Stimulated activated CD4-positive, alpha-beta T cell treated with anti-CD3 and anti-CD28 coated beads, Interleukin-1b, Interleukin-23, amount 100 ng/mL, for 48 hours (primary cell): Measurements from ENCODE around the gene FAHD2A.
"Not testable (repeated sequence)": the region's sequence is repeated elsewhere in the genome, so short reads cannot be mapped to it uniquely, and the experiment has no call there.

Experiments
- DNase-seq: peaks from one replicate; pipeline ENCODE4 v3.0.0-alpha.2; 2020

Gene FAHD2A

GRCh38 chr2:95391641-95392310 is 10.7 kb upstream of the FAHD2A start:
- DNase-seq: no peak

DNA sequence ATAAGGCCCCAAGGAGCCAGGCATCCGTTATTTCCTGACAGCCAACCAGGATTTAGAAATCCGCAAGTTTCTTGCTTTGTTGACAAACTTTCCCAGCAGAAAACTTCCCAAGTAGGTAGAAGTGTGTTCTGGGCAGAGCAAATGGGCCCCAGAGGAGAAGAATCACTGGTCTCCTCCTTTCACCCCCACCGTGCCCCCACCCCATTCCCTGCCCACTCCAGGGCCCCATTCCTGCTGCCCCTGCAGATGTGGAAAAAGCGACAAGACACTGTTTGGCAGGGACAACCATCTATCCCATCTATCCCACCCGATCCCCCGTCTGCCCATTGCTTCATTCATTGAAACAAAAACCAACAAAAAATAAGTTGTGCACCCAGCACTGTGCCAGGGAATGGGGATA is 10.2 kb upstream of the FAHD2A start:
- no peak for DNase-seq

- DNase-seq: no peak
These were observed 9.6 kb upstream of the FAHD2A start for GRCh38 chr2:95392730-95393455.

DNA sequence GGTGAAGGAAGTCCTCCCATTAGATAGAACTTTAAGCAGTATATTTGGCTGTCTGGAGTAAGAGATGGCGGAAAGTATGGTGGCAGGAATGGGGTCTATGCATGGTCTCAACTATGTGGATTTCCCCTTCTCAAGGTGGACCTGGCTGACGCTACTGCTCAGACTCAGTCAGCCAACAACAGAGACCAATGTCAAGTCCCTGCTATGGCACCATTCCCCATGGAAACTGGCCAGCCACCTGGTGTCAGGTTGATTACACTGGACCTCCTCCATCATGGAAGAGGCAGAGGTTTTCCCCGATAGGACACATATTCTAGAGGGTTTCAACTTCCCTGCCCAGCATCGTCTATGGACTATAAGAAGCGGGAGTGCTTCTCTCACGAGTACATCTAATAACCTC is 8.6 kb upstream of the FAHD2A start:
- no peak for DNase-seq

DNA sequence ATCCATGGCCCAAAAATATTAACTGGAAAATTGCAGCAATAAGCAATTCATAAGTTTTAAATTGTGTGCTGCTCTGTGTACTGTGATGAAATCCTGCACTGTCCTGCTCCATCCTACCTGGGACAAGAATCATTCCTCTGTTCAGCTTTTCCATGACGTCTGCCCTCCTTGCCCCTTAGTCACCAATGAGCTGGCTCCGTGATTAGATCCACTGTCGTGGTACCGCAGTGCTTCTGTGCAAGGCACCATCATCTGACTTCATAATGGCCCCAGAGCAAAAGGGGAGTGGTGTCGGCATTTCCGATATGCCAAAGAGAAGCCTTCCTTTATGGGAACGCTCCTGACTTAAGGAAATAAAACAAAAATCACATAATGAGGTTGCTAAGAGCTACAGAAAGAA is 3.4 kb upstream of the FAHD2A start:
- no peak for DNase-seq

GRCh38 chr2:95401480-95401879 is 1.0 kb upstream of the FAHD2A start:
- no peak for DNase-seq

DNA sequence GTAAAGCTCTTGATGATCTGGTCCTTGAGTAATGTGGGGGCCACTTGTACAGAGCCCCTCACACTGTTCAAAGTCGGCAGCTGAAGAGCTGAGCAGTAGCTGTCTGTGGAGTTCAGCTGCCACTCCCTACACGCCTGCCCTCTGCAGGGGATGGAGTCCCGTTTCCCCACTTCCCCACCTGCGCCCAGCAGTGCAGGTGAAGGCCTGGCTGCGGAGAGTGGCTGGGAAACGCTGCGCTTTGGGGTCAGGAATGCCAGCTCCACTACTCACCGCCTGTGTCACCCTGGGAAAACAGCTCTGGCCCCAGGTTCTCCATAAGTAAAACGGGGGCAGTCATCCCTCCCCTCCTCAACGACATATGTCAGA is 521 bp upstream of the FAHD2A start:
- DNase-seq: not testable (repeated sequence)

- peak; percentile 38 for DNase-seq
These were observed 755 bp downstream of the FAHD2A start for GRCh38 chr2:95403204-95403721.

DNA sequence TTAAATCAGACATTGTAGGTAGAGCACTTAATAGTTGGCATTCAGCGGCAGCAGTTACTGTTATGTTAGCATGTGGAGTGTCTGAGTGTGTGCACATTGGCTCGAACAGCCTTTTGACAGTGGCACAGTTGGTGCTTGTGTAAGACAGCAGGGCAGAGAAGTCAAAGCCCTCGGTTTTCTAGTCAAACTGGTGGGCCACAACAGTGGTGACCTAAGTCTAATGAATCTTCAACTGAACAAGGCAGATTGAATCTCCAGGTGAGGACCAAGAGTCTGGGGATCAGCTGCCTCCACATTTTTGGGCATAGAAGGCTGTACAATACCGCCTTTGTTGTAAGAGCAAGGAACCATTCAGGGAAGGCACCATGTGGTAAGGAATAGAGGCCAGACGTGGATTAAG is 1.3 kb downstream of the FAHD2A start:
- not testable (repeated sequence) for DNase-seq

DNA sequence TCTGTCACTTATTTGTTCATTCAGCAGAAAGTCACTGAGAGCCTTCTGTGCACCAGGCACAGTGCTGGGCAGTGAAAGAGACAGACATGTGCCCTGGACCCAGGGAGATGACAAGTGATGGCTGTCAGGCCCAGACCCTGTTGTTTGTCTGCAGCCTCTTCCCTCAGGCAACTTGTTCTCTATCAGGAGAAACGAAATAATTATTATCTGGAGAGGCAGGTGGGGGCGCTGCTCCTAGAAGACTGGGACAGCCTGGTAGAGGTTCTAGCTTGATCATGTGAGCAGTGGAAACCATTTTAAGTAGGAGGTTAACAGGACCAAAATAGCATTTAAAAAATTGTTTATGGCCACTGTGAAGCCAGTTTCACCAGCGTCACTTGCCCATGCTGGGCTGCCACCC is 2.2 kb downstream of the FAHD2A start:
- DNase-seq: not testable (repeated sequence)

GRCh38 chr2:95411239-95411638 is 8.7 kb downstream of the FAHD2A start:
- not testable (repeated sequence) for DNase-seq

DNA sequence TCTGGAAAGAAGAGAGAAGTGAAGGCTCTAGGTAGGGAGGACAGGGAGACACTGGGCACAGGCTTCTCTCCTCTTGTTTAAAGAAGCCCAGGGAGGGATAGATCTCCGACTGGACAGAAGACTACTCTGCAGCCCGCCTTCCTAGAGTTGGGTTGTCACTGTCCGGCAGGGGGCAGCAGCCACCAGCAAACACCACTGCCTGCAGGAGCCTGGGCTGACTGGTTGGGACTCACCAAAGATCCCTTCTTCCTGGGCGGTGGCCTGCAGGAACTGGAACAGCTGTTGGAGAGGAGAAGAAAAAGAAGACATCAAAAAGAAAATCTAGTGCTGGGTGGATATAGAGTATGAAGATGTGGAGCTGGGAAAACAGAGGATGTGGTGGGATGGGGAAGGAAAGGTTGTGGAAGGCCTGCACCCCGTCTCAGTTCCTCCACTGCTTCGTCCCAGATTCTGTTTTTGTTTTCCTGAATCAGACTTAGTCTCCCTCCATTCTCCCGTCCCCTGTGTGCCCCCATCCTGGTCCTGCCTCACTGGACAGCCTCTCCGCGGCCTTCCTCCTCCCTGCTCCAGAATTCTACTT is 11.6 kb downstream of the FAHD2A start:
- DNase-seq: peak; percentile 66

DNA sequence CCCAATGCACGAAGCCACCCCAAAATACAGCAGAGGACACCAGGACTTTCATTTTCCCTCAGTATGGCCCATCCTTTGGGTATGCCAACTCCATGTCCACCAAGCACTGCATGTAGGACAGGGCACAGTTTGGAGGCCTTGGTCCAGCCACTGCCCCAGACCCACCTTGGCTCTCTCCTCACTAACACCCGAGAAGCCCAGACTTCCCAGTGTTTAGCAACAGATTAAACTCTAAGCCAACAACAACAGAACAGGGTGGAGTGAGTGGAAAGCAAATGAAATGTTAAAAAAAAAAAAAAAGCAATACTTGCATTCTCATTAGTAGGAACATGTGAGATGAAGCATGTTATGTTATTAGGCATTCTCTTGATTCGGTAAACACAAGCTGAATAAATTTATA is 12.6 kb downstream of the FAHD2A start:
- not testable (repeated sequence) for DNase-seq

- DNase-seq: not testable (repeated sequence)
These were observed 13.1 kb downstream of the FAHD2A start for GRCh38 chr2:95415561-95415960.

- not testable (repeated sequence) for DNase-seq
These were observed 24.8 kb downstream of the FAHD2A start for GRCh38 chr2:95427196-95427867.

GRCh38 chr2:95429748-95430467 is 27.4 kb downstream of the FAHD2A start:
- DNase-seq: not testable (repeated sequence)

GRCh38 chr2:95433373-95433772 is 30.9 kb downstream of the FAHD2A start:
- DNase-seq: not testable (repeated sequence)

- DNase-seq: not testable (repeated sequence)
These were observed 31.5 kb downstream of the FAHD2A start for GRCh38 chr2:95433973-95434372.

DNA sequence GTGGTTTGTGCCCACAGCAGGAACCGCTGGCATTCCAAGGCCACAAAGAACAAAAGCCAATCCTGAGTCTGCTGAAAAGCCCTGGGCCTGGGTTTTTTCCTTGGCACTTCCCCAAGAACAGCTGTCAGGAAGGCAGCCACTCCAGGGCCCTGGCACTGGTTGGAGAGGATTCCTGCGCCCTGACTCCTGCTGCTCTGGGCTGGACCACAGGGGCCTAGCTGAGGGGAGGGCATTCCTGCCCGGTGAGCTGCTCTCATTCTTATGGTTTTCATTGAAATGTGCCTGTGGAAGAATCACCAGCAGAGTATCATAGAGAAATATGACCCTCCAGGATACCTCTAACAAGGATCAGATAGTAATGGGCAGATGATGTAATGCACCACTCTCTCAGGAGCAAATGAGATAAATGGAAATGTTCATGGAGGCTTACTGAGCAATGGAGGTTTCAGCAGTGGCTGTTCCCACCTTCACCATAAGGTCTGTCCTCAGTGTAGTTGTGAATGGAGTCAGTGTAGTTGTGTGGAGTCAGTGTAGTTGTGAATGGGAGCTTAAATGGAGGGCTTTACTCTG is 32.1 kb downstream of the FAHD2A start:
- DNase-seq: not testable (repeated sequence)

DNA sequence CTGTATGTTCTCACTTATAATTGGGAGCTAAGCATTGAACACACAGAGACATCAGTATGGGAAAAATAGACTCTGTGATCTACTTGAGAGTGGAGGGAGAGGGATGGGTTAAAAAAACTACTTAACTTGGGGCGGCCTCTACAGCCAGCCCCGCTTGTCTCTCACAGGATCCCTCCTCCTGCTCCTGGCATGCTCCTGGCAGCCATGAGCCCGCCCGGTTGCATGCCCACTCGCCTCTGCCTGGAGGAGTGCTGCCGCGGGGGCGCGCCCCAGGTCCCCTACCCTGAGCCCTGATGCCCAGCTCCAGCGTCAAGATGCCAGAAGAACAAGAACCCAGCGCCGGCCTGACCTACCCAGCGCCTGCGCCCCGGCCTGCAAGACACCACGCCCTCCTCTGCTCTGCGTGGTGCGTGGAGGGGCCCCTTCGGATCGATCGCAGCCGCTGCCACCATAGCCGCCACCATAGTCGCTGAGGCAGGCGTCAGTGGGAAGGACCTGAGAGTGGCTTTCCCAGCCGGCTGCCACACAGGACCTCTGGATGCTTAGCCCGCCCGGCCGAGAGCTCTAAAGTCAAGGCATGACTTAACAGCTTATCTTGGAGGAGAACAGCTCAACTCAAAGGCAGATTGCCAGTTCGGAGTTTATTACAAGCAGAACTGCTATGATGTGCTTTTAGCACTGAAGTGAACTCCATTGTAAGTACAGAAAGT is 32.8 kb downstream of the FAHD2A start:
- not testable (repeated sequence) for DNase-seq

GRCh38 chr2:95435872-95436209 is 33.3 kb downstream of the FAHD2A start:
- not testable (repeated sequence) for DNase-seq
